ENCODE data around the gene FAM193B. TPM values are rescaled to one million over a fixed set of nuclear protein-coding genes. Genes with fewer than 3 reads are reported as not detected.

FAM193B gene
- total RNA-seq, 1 experiment from 2014 or later = 58.5 TPM

DNA sequence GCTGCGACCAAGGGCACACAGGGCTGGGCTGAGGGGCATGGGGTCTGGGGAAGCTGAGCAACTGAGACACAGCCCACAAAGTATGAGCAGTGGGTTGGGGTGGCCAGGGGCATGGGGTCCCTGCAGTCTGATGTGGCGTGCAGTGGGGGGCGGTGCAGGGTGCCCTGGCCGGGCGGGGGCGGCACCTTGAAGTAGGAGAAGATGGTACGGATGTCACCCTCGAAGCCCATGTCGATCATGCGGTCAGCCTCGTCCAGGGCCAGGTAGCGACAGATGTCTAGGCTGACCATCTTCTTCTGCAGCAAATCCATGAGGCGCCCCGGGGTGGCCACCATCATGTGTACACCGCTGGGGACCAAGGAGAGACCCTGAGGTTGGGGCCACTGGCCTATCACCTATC, 40.9 kb downstream of the FAM193B start:
- Histone ChIP-seq H3K9me3 (ENCODE audit: control insufficient read depth, insufficient read depth, low read depth, low read length) (no peaks in the 10 kb centered on the region), H3K36me3 (ENCODE audit: control insufficient read depth, insufficient read depth, low read length) (peaks cover 14% of the 10 kb centered on the region), H3K27me3 (ENCODE audit: control insufficient read depth, insufficient read depth, low read length) (no peaks in the 10 kb centered on the region), H3K27ac (ENCODE audit: low read length) (no peak overlapping the region), H3K4me1 (ENCODE audit: control insufficient read depth, insufficient read depth, low read length) (peaks cover 13% of the 10 kb centered on the region; the same call in 1 of the 2 replicates), H3K4me3 (ENCODE audit: low read depth in 2 of 2, low read length in 2 of 2) (no peak overlapping the region)
- BruUV-seq (replicated peaks) = no TSS peak
- in situ Hi-C loops (cut with HindIII; ENCODE audit: low pct_unique_long_range_greater_than_20kb, low sequenced_read_pairs) (no loop called here), intact Hi-C loops (cut with micrococcal nuclease; ENCODE audit: unreplicated experiment) (no loop called here)
- ChIA-PET CTCF (no interaction called here), POLR2A (no interaction called here)
- TF ChIP-seq, protein P1, sequence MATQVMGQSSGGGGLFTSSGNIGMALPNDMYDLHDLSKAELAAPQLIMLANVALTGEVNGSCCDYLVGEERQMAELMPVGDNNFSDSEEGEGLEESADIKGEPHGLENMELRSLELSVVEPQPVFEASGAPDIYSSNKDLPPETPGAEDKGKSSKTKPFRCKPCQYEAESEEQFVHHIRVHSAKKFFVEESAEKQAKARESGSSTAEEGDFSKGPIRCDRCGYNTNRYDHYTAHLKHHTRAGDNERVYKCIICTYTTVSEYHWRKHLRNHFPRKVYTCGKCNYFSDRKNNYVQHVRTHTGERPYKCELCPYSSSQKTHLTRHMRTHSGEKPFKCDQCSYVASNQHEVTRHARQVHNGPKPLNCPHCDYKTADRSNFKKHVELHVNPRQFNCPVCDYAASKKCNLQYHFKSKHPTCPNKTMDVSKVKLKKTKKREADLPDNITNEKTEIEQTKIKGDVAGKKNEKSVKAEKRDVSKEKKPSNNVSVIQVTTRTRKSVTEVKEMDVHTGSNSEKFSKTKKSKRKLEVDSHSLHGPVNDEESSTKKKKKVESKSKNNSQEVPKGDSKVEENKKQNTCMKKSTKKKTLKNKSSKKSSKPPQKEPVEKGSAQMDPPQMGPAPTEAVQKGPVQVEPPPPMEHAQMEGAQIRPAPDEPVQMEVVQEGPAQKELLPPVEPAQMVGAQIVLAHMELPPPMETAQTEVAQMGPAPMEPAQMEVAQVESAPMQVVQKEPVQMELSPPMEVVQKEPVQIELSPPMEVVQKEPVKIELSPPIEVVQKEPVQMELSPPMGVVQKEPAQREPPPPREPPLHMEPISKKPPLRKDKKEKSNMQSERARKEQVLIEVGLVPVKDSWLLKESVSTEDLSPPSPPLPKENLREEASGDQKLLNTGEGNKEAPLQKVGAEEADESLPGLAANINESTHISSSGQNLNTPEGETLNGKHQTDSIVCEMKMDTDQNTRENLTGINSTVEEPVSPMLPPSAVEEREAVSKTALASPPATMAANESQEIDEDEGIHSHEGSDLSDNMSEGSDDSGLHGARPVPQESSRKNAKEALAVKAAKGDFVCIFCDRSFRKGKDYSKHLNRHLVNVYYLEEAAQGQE (IDR thresholded peaks at IDR 0.05; ENCODE audit: insufficient read depth in 1 of 2, low read depth in 2 of 2, low read length in 1 of 2) = no peak
- ATAC-seq (no peak), DNase-seq (ENCODE audit: low read depth, low spot score) (no peak)

- in situ Hi-C loops (cut with HindIII; ENCODE audit: low pct_unique_long_range_greater_than_20kb, low sequenced_read_pairs) (no loop called here), intact Hi-C loops (cut with micrococcal nuclease; ENCODE audit: unreplicated experiment) (no loop called here)
- H3K27ac ChIP-seq (ENCODE audit: low read length) = no peak overlapping the region
- ATAC-seq (no peak), DNase-seq (ENCODE audit: low read depth, low spot score) (no peak)
- TF ChIP-seq POLR2AphosphoS5 (IDR thresholded peaks at IDR 0.05; ENCODE audit: low read depth, low read length) (no peak), CTCF (IDR thresholded peaks at IDR 0.05) (no peak), TCF7L2 (IDR thresholded peaks at IDR 0.05; ENCODE audit: low read depth, low read length) (no peak), SIN3A (IDR thresholded peaks at IDR 0.05; ENCODE audit: borderline replicate concordance, insufficient read depth, low read depth, low read length) (no peak)
- TF ChIP-seq, protein P1 (IDR thresholded peaks at IDR 0.05; ENCODE audit: insufficient read depth in 1 of 2, low read depth in 2 of 2, low read length in 1 of 2) = no peak
- no peaks in the 10 kb centered on the region for H3K27me3 ChIP-seq (ENCODE audit: control insufficient read depth, insufficient read depth, low read length)
- H3K4me1 ChIP-seq (ENCODE audit: control insufficient read depth, insufficient read depth, low read length) = peaks cover 13% of the 10 kb centered on the region; the same call in 1 of the 2 replicates
- ChIA-PET POLR2A (no interaction called here), CTCF (no interaction called here)
- BruUV-seq (replicated peaks) = no TSS peak
- H3K9me3 ChIP-seq (ENCODE audit: control insufficient read depth, insufficient read depth, low read depth, low read length) = no peaks in the 10 kb centered on the region
- peaks cover 14% of the 10 kb centered on the region for H3K36me3 ChIP-seq (ENCODE audit: control insufficient read depth, insufficient read depth, low read length)
- H3K4me3 ChIP-seq (ENCODE audit: low read depth in 2 of 2, low read length in 2 of 2) = no peak overlapping the region
These were observed 41.5 kb downstream of the FAM193B start for GRCh38 chr5:177512736-177513380.

Measured in Panc1 (cell line).